HPDE6-E6E7 (cell line): ENCODE results near the gene AGAP1.

Source experiments
- DNase-seq: peaks from one replicate; pipeline ENCODE4 v3.0.0; 2011; ENCODE audit warnings: missing footprints; ENCODE audit errors: extremely low spot score

Gene AGAP1

GRCh38 chr2:236160366-236161081 lies 666.7 kb downstream of the AGAP1 start:
- DNase-seq: no peak

- no peak for DNase-seq
Observed at GRCh38 chr2:236161082-236161462, 667.2 kb downstream of the AGAP1 start.

GRCh38 chr2:236161531-236161930 lies 667.7 kb downstream of the AGAP1 start:
- no peak for DNase-seq

- no peak for DNase-seq
Observed at GRCh38 chr2:236162031-236162845, 668.4 kb downstream of the AGAP1 start.

GRCh38 chr2:236162882-236163470 lies 669.1 kb downstream of the AGAP1 start:
- DNase-seq: no peak

- DNase-seq: no peak
Observed at GRCh38 chr2:236163471-236164200, 669.8 kb downstream of the AGAP1 start.

- no peak for DNase-seq
Observed at GRCh38 chr2:236164201-236164924, 670.5 kb downstream of the AGAP1 start.

GRCh38 chr2:236164925-236165841 lies 671.3 kb downstream of the AGAP1 start:
- no peak for DNase-seq

- DNase-seq: no peak
Observed at GRCh38 chr2:236165842-236166795, 672.3 kb downstream of the AGAP1 start.

- no peak for DNase-seq
Observed at GRCh38 chr2:236166796-236167296, 673.0 kb downstream of the AGAP1 start.

- no peak for DNase-seq
Observed at GRCh38 chr2:236167297-236168109, 673.7 kb downstream of the AGAP1 start.

- peak; percentile 89 for DNase-seq
Observed at GRCh38 chr2:236168110-236169080, 674.6 kb downstream of the AGAP1 start, which contains the start of gene GBX2. GBX2 (minus strand) TSS chr2:236168386; CDS start chr2:236167971, 415 bp downstream.

GRCh38 chr2:236169151-236169721 lies 675.4 kb downstream of the AGAP1 start:
- DNase-seq: no peak

- DNase-seq: no peak
Observed at GRCh38 chr2:236169741-236170589, 676.1 kb downstream of the AGAP1 start.

GRCh38 chr2:236170590-236171165 lies 676.8 kb downstream of the AGAP1 start:
- DNase-seq: no peak
